SK-N-SH (cell line): ENCODE results near the gene FZD7.

ENCODE experiments used
- SMC3 ChIP-seq: IDR thresholded peaks from 2 replicates; pipeline ENCODE4 v1.6.1; 2012; ENCODE audit warnings: low read depth, low read length, improper control_type of control experiment
- TF ChIP-seq, protein P1 (sequence below): IDR thresholded peaks from 2 replicates; pipeline ENCODE4 v1.4.0; 2012; ENCODE audit warnings: low read depth
- TF ChIP-seq, protein P2 (sequence below): IDR thresholded peaks from 2 replicates; pipeline ENCODE4 v1.6.1; 2012; ENCODE audit warnings: mild to moderate bottlenecking, low read depth, low read length, moderate library complexity

DNA sequence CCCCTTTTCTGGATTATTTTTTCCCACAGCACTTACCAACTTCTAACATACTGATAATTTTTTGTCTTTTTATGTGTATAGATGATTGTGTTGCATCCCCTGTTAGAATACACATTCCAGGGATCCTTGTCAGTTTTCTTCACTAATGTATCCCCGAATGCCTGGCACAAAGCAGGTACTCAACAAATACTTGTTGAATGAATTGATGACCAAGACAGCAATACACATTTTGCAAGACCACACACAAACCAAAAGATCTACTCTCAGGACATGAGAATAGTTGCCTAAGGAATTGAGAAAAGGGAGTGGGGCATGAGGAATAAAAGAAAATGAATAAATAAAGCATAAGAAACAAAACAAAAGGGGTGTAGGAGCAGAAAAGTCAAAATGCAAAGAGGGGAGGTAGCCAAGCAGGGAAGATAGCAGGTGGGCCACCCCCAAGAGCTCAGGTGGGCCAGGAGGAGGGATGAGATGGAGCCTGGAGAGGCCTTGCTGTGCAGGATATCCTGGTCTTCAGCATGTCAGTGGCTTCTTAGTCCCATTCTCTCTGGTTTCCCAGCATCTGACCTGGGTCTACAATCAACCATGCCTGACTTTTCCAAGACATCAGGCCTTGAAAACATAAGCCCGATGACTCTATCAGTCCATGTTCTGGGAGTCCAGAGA, 38.5 kb upstream of the FZD7 start:
- TF ChIP-seq, protein P1, sequence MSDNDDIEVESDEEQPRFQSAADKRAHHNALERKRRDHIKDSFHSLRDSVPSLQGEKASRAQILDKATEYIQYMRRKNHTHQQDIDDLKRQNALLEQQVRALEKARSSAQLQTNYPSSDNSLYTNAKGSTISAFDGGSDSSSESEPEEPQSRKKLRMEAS = no peak
- TF ChIP-seq, protein P2, sequence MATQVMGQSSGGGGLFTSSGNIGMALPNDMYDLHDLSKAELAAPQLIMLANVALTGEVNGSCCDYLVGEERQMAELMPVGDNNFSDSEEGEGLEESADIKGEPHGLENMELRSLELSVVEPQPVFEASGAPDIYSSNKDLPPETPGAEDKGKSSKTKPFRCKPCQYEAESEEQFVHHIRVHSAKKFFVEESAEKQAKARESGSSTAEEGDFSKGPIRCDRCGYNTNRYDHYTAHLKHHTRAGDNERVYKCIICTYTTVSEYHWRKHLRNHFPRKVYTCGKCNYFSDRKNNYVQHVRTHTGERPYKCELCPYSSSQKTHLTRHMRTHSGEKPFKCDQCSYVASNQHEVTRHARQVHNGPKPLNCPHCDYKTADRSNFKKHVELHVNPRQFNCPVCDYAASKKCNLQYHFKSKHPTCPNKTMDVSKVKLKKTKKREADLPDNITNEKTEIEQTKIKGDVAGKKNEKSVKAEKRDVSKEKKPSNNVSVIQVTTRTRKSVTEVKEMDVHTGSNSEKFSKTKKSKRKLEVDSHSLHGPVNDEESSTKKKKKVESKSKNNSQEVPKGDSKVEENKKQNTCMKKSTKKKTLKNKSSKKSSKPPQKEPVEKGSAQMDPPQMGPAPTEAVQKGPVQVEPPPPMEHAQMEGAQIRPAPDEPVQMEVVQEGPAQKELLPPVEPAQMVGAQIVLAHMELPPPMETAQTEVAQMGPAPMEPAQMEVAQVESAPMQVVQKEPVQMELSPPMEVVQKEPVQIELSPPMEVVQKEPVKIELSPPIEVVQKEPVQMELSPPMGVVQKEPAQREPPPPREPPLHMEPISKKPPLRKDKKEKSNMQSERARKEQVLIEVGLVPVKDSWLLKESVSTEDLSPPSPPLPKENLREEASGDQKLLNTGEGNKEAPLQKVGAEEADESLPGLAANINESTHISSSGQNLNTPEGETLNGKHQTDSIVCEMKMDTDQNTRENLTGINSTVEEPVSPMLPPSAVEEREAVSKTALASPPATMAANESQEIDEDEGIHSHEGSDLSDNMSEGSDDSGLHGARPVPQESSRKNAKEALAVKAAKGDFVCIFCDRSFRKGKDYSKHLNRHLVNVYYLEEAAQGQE = no peak
- TF ChIP-seq SMC3 = no peak
